ENCODE measurements around the gene FOXP1.

The FOXP1 gene

GRCh38 chr3:71238355-71238757 lies 345.2 kb downstream of the FOXP1 start:
- no peaks in the 10 kb centered on the region for H3K79me2 ChIP-seq (ENCODE audit: insufficient read depth, low read length)
- no peak overlapping the region for H3K27ac ChIP-seq (ENCODE audit: low read depth, low read length)
- TF ChIP-seq EZH2phosphoT487 (conservative IDR thresholded peaks at IDR 0.05; ENCODE audit: low read length) (no peak), CTCF (IDR thresholded peaks at IDR 0.05; ENCODE audit: insufficient read depth, low read length, poor library complexity, severe bottlenecking) (no peak)
- H4K20me1 ChIP-seq (ENCODE audit: low read depth, low read length) = no peaks in the 10 kb centered on the region
- H3K4me3 ChIP-seq (ENCODE audit: insufficient read depth, low read length, poor library complexity, severe bottlenecking) = no peak overlapping the region
- H3K9me3 ChIP-seq (ENCODE audit: insufficient read depth, low read length) = no peaks in the 10 kb centered on the region
- H3K4me2 ChIP-seq (ENCODE audit: low read depth, low read length, poor library complexity, severe bottlenecking) = no peak overlapping the region
- H3K36me3 ChIP-seq (ENCODE audit: low read length) = no peaks in the 10 kb centered on the region
- H3F3A ChIP-seq (ENCODE audit: insufficient read depth) = no peaks in the 10 kb centered on the region
- H2AFZ ChIP-seq (ENCODE audit: low read depth, low read length, severe bottlenecking) = no peak overlapping the region
- no peak overlapping the region for H3K9ac ChIP-seq (ENCODE audit: low read length)
- no peaks in the 10 kb centered on the region for H3K9me2 ChIP-seq (replicated peaks; ENCODE audit: insufficient read depth, low read length)
- H3K27me3 ChIP-seq (ENCODE audit: low read length) = no peaks in the 10 kb centered on the region

GRCh38 chr3:71237672-71238071 lies 345.9 kb downstream of the FOXP1 start:
- Histone ChIP-seq H3K9me3 (ENCODE audit: insufficient read depth, low read length) (no peaks in the 10 kb centered on the region), H3K4me2 (ENCODE audit: low read depth, low read length, poor library complexity, severe bottlenecking) (no peak overlapping the region), H3K79me2 (ENCODE audit: insufficient read depth, low read length) (no peaks in the 10 kb centered on the region), H3F3A (ENCODE audit: insufficient read depth) (no peaks in the 10 kb centered on the region), H3K27me3 (ENCODE audit: low read length) (no peaks in the 10 kb centered on the region), H4K20me1 (ENCODE audit: low read depth, low read length) (no peaks in the 10 kb centered on the region), H3K4me3 (ENCODE audit: insufficient read depth, low read length, poor library complexity, severe bottlenecking) (no peak overlapping the region), H3K9ac (ENCODE audit: low read length) (no peak overlapping the region), H3K36me3 (ENCODE audit: low read length) (no peaks in the 10 kb centered on the region), H3K9me2 (replicated peaks; ENCODE audit: insufficient read depth, low read length) (no peaks in the 10 kb centered on the region), H2AFZ (ENCODE audit: low read depth, low read length, severe bottlenecking) (no peak overlapping the region), H3K27ac (ENCODE audit: low read depth, low read length) (no peak overlapping the region)
- TF ChIP-seq EZH2phosphoT487 (conservative IDR thresholded peaks at IDR 0.05; ENCODE audit: low read length) (no peak), CTCF (IDR thresholded peaks at IDR 0.05; ENCODE audit: insufficient read depth, low read length, poor library complexity, severe bottlenecking) (no peak)

- no peaks in the 10 kb centered on the region for H4K20me1 ChIP-seq (ENCODE audit: low read depth, low read length)
- no peaks in the 10 kb centered on the region for H3F3A ChIP-seq (ENCODE audit: insufficient read depth)
- TF ChIP-seq EZH2phosphoT487 (conservative IDR thresholded peaks at IDR 0.05; ENCODE audit: low read length) (no peak), CTCF (IDR thresholded peaks at IDR 0.05; ENCODE audit: insufficient read depth, low read length, poor library complexity, severe bottlenecking) (no peak)
- H3K9me2 ChIP-seq (replicated peaks; ENCODE audit: insufficient read depth, low read length) = no peaks in the 10 kb centered on the region
- no peaks in the 10 kb centered on the region for H3K36me3 ChIP-seq (ENCODE audit: low read length)
- H3K4me2 ChIP-seq (ENCODE audit: low read depth, low read length, poor library complexity, severe bottlenecking) = no peak overlapping the region
- H3K27me3 ChIP-seq (ENCODE audit: low read length) = no peaks in the 10 kb centered on the region
- H3K9me3 ChIP-seq (ENCODE audit: insufficient read depth, low read length) = no peaks in the 10 kb centered on the region
- H3K4me3 ChIP-seq (ENCODE audit: insufficient read depth, low read length, poor library complexity, severe bottlenecking) = no peak overlapping the region
- no peaks in the 10 kb centered on the region for H3K79me2 ChIP-seq (ENCODE audit: insufficient read depth, low read length)
- H2AFZ ChIP-seq (ENCODE audit: low read depth, low read length, severe bottlenecking) = no peak overlapping the region
- no peak overlapping the region for H3K9ac ChIP-seq (ENCODE audit: low read length)
- H3K27ac ChIP-seq (ENCODE audit: low read depth, low read length) = no peak overlapping the region
Observed at GRCh38 chr3:71235846-71236245, 347.7 kb downstream of the FOXP1 start.

Measured in SU-DHL-6 (cell line).